ENCODE results near the gene KHNYN.
A peak's percentile ranks its signal among the peaks of the same experiment; 100 is the strongest.

Gene KHNYN

GRCh38 chr14:24435998-24436354 is 6.2 kb downstream of the KHNYN start (continued):
- TF ChIP-seq ZFP69B (tag by site-specific recombination; IDR thresholded peaks at IDR 0.05) (no peak), ZNF843 (tag by site-specific recombination; IDR thresholded peaks at IDR 0.05) (no peak), ZNF274 (IDR thresholded peaks at IDR 0.05; ENCODE audit: low read length) (no peak), ZNF274 (tag by site-specific recombination; IDR thresholded peaks at IDR 0.05; ENCODE audit: borderline replicate concordance) (no peak), KLF8 (tag by site-specific recombination; IDR thresholded peaks at IDR 0.05) (no peak), ZNF423 (tag by site-specific recombination; IDR thresholded peaks at IDR 0.05) (no peak), ZSCAN23 (tag by site-specific recombination; IDR thresholded peaks at IDR 0.05) (no peak), ZNF37A (tag by site-specific recombination; IDR thresholded peaks at IDR 0.05) (no peak), OSR2 (tag by site-specific recombination; IDR thresholded peaks at IDR 0.05) (no peak)
- TF ChIP-seq, protein P1, sequence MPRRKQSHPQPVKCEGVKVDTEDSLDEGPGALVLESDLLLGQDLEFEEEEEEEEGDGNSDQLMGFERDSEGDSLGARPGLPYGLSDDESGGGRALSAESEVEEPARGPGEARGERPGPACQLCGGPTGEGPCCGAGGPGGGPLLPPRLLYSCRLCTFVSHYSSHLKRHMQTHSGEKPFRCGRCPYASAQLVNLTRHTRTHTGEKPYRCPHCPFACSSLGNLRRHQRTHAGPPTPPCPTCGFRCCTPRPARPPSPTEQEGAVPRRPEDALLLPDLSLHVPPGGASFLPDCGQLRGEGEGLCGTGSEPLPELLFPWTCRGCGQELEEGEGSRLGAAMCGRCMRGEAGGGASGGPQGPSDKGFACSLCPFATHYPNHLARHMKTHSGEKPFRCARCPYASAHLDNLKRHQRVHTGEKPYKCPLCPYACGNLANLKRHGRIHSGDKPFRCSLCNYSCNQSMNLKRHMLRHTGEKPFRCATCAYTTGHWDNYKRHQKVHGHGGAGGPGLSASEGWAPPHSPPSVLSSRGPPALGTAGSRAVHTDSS (tag by site-specific recombination; IDR thresholded peaks at IDR 0.05) = no peak

DNA sequence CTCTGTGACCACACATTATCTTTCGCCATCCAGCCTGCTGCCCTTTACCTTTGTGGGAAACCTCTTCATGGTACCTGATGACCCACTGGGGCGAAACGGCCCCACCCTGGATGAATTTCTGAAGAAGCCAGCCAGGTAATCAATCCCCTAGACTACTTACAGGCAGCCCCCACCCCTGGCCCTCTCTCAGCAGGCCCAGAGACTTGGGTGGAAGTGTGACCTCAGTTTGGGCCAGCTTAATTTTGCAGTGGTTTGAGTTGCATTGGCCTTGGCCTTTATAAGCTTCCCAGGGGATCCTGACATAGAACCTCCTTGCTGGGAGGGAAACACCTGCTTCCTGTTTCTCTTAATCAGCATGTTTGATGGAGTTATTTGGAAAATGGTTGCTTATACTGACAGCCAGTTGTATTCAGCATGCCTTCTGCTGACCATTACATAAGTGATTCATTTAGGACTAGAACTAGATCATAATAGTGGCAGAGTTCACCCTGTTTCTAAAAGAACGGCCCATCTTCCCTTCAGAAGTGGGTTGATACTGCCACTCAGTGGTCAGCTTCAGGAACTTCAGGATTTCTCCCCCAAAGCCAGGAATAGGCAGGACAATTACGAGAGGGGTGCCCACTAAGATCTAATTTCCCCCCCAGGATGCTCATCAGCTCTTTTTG is 6.7 kb downstream of the KHNYN start:
- H3K27ac ChIP-seq (ENCODE audit: extremely low read depth, low read depth, low read length) = no peak overlapping the region
- no peak overlapping the region for H3K4me3 ChIP-seq (ENCODE audit: low read depth, low read length)
- CTCF ChIA-PET = interaction anchor here (0.5 to 13.9 kb wide), 28 partner anchors 10 to 1517 kb away, joined by 3 to 468 read pairs (median 4); partner anchors contain the start of genes ADCY4, CIDEB, EMC9 and TINF2
- POLR2A ChIA-PET = interaction anchor here (0.9 to 2.9 kb wide), 11 partner anchors 58 to 248 kb away, joined by 3 to 11 read pairs (median 4); partner anchors contain the start of genes IPO4 and TINF2
- H3K9me3 ChIP-seq (ENCODE audit: control insufficient read depth, insufficient read depth, low read depth, low read length) = no peaks in the 10 kb centered on the region
- peaks cover 3% of the 10 kb centered on the region; the same call in 1 of the 2 replicates for H3K4me1 ChIP-seq (ENCODE audit: control insufficient read depth, insufficient read depth, low read length)
- H3K36me3 ChIP-seq (ENCODE audit: control insufficient read depth in 2 of 2, insufficient read depth in 1 of 2, low read length in 2 of 2) = peaks cover 5 to 95% of the 10 kb centered on the region in 2 experiments
- TF ChIP-seq, protein P2, sequence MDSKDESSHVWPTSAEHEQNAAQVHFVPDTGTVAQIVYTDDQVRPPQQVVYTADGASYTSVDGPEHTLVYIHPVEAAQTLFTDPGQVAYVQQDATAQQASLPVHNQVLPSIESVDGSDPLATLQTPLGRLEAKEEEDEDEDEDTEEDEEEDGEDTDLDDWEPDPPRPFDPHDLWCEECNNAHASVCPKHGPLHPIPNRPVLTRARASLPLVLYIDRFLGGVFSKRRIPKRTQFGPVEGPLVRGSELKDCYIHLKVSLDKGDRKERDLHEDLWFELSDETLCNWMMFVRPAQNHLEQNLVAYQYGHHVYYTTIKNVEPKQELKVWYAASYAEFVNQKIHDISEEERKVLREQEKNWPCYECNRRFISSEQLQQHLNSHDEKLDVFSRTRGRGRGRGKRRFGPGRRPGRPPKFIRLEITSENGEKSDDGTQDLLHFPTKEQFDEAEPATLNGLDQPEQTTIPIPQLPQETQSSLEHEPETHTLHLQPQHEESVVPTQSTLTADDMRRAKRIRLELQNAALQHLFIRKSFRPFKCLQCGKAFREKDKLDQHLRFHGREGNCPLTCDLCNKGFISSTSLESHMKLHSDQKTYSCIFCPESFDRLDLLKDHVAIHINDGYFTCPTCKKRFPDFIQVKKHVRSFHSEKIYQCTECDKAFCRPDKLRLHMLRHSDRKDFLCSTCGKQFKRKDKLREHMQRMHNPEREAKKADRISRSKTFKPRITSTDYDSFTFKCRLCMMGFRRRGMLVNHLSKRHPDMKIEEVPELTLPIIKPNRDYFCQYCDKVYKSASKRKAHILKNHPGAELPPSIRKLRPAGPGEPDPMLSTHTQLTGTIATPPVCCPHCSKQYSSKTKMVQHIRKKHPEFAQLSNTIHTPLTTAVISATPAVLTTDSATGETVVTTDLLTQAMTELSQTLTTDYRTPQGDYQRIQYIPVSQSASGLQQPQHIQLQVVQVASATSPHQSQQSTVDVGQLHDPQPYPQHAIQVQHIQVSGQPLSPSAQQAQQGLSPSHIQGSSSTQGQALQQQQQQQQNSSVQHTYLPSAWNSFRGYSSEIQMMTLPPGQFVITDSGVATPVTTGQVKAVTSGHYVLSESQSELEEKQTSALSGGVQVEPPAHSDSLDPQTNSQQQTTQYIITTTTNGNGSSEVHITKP (tag by site-specific recombination; IDR thresholded peaks at IDR 0.05) = peak; percentile 85
- TF ChIP-seq ZNF561 (tag by site-specific recombination; IDR thresholded peaks at IDR 0.05; ENCODE audit: borderline replicate concordance) = 0 out of 2 replicates have a peak, but pooled peaks have one; percentile 30
- TF ChIP-seq ZNF654 (tag by site-specific recombination; IDR thresholded peaks at IDR 0.05; ENCODE audit: low read depth) = peak; percentile 73
- TF ChIP-seq AEBP2 (tag by site-specific recombination; IDR thresholded peaks at IDR 0.05; ENCODE audit: borderline replicate concordance) = no peak

DNA sequence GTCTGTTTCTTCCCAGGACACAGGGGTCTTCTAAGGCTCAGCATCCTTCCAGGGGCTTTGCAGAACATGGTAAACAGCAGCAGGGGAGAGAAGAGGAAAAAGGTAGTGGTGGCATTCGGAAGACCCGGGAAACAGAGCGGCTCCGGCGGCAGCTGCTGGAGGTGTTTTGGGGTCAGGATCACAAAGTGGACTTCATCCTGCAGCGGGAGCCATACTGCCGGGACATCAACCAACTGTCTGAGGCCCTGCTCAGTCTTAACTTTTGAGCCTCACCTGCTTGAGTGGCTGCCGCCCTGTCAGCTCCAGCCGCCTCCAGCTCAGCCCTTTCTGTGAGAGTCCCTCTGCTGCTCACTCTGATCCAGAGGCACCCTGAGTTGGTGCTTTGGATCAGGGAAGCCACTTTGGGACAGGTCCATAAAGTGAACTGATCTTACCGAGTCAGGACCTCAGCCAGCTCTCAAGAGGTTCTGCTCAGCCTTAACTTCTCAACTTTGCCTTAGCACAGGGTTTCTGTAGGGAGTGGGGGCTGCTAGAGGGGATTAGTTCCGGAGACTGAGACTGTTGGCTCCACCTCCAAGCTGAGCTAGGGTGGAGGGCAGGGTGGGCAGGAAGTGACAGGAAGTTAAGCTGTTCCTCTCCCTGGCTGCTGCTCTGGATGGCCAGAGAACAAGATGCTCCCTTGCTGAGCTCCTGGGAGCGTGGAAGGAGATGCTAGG is 7.4 kb downstream of the KHNYN start:
- Histone ChIP-seq H3K4me3 (ENCODE audit: low read depth, low read length) (no peak overlapping the region), H3K36me3 (ENCODE audit: control insufficient read depth in 2 of 2, insufficient read depth in 1 of 2, low read length in 2 of 2) (peaks cover 5 to 91% of the 10 kb centered on the region in 2 experiments), H3K9me3 (ENCODE audit: control insufficient read depth, insufficient read depth, low read depth, low read length) (no peaks in the 10 kb centered on the region), H3K4me1 (ENCODE audit: control insufficient read depth, insufficient read depth, low read length) (peaks cover 8% of the 10 kb centered on the region), H3K27ac (ENCODE audit: extremely low read depth, low read depth, low read length) (no peak overlapping the region)
- TF ChIP-seq MEIS1 (CRISPR knock-in tag; IDR thresholded peaks at IDR 0.05; ENCODE audit: borderline replicate concordance) = no peak
- TF ChIP-seq ZNF530 (tag by site-specific recombination; IDR thresholded peaks at IDR 0.05; ENCODE audit: low read depth) = no peak
- TF ChIP-seq ZNF48 (tag by site-specific recombination; IDR thresholded peaks at IDR 0.05) = no peak
- TF ChIP-seq ZNF529 (tag by site-specific recombination; IDR thresholded peaks at IDR 0.05; ENCODE audit: insufficient replicate concordance) = no peak
- TF ChIP-seq ZNF791 (tag by site-specific recombination; IDR thresholded peaks at IDR 0.05) = no peak
- ChIA-PET POLR2A (interaction anchor here (0.9 to 2.9 kb wide), 9 partner anchors 59 to 194 kb away, joined by 3 to 11 read pairs (median 4); partner anchors contain the start of gene TINF2), CTCF (interaction anchor here (0.5 to 13.9 kb wide), 26 partner anchors 10 to 1517 kb away, joined by 3 to 468 read pairs (median 4); partner anchors contain the start of genes ADCY4, CIDEB, DHRS1 and EMC9)

Measured in HEK293 (cell line).